ENCODE results near the gene C19orf38.

C19orf38 gene, protein sequence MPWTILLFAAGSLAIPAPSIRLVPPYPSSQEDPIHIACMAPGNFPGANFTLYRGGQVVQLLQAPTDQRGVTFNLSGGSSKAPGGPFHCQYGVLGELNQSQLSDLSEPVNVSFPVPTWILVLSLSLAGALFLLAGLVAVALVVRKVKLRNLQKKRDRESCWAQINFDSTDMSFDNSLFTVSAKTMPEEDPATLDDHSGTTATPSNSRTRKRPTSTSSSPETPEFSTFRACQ

DNA sequence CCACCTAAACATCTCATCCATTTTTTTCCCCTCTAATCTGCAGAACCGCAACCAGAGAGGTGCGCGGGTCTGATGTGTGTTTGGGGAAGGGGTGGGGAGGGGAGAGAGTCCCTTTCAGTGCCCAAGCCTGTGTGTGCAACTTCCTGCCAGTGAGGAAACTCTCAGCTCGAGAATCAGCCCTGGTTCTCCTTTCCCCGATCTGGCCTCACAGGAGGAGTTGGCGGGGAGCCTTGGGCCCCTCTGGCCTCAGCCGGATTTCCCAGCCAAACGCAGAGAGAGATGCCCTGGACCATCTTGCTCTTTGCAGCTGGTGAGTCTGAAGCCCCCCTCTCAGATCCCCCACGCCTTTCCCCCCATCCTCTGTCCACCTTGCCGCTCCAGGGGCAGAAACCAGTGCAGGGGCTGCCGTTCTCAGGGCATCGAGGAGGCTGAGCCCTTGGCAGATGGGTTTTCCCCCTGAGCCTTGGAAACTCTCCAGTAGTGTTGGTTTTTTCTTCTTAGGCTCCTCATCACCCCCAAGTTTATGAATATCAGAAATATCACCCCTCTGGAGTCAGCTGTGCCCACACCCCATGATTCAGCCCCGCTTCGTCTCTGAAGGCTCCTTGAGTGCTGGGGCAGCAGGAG is at the start of gene C19orf38:
Gene C19orf38 (plus strand): TSS at position 186 of the 627 bp plus-strand sequence. CDS start 94 bp downstream, at position 280.
- DNase-seq (ENCODE audit: low spot score): no peak

DNA sequence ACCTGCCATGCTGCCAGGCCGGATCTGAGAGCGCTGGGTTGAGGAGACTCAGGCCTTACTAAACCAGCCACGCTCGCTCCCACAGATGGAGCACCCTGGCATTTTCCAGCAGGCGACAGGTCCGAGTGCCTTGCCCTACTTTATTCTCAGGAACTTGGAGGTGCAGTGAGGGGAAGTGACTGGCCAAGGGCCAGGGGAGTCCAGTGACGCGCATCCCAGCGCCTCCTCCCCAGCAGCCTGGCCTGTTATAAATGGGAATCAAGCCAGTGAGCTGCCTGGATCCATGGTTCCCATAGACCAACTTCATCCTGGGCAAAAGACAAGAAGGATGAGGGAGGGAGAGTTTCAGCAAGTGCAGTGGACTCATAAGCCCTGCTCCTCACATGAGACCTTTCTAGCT is 47.7 kb upstream of the C19orf38 start:
- no peak for DNase-seq (ENCODE audit: low spot score)

DNA sequence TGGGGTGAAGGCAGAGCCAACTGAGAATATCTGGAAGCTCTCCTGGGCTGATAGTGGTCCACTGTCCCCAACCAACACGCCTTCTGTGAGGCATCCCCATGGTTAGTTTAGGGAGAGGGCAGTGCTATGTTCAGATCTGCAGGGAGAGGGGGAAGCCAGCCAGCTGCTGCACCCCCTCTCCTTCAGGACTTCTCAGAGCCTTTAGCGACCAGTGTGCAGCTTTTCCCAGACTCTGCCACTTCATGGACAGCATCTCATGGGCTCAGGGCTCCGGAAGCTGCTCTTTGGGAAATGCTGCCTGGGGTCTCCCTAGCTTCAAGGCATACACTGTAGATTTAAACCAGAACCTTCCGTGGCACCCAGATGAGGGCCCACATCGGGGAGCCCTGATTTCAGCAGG is 45.7 kb upstream of the C19orf38 start:
- DNase-seq (ENCODE audit: low spot score): no peak

DNA sequence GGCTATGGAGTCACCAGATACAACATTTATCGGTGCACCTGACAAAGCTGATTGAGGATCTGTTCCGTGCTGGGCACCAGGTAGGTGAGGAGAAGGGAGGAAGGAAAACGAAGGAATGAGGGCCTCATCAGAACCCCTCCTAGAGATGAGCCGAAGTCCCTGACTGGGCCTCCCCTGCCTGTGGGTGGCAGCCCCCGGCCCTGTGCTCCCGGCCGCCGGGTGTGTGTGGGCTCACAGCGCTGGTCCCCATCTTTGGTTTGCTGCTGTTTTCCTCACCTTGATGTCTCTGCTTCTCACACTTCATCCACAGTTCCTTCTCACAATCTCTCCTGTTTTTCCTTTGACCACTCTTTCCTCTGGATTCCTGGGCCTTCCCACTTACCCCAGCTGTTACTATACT is 45.0 kb upstream of the C19orf38 start:
- no peak for DNase-seq (ENCODE audit: low spot score)

DNA sequence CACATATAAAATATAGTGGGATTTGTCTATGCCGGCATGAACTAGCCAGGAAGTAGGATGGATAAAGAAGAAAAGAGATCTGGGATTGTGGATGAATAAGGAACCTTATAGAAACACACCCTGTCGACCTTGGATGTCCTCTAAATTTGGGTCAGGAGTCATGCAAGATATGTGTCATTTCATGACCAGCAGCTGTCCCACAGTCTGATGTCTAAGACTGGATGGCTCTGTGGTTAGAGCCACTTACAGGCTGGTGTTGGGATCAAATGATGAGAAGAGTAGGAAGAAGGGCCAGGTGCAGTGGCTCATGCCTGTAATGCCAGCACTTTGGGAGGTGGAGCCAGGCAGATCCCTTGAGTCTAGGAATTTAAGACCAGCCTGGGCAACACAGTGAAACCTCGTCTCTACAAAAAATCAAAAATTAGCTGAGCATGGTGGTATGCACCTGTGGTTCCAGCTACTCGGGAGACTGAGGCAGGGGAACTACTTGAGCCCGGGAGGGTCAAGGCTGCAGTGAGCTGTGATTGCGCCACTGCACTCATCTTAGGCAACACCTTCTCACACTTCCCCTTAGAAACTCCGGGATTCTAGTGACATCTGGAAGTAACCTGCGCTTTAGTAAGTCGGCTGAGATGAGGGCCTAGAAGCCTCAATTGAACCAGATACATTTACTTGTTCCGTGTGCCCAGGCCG is 43.0 kb upstream of the C19orf38 start:
- DNase-seq (ENCODE audit: low spot score): no peak

DNA sequence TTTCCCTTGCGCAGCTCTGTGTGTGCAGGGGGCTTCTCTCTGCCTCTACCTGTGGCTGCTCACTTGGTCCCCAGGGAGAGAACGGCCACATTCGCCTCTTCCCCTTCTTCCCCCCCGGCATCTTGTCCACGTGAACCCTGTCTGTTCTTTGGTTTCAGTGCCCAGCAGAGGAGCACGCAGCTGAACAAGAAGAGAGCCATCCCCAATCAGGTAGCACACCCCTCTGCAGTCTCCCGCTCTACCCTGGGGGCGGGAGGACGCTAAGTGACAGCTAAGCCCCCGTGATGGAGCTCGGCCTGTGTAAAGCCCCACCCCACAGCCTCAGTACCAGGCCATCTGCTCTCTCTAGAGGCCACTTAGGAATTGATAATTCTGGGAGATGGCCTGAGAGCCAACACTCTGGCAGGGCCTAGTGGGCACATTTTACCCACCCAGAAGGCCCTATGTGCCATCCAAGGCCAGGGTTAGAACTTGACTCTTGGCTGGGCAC is 42.4 kb upstream of the C19orf38 start:
- no peak for DNase-seq (ENCODE audit: low spot score)

DNA sequence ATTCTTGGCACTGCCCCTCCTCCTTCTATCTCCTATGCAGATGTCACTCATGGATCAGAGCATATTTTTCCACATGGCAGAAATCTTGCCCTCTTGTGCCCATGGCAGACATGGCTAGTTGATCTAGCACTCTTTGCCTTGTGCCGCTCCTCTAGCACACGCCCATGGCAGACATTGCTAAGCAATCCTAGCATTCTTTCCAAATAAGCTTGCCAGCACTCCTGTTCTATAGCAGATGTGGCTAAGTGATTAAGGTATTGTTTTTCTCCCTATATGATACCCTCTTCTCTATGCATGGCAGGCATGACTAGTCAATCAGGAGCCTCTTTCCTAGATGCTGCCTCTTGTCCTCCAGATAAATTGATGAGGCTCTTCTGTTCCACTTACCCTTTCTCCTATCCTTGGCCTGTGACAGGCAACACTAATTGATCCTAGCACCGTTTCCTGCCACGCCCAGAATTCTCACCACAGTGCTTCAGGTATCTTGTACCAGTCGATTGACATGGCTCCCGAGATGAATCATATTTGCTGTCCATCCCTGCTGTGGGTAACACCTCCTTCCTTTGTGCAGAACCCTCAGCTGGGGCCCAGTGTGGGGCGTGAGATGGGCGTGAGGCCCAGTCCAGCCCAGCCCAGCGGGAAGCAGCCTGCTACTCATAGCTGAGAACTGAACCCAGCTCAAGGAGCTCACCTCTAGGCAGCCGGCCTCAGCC is 39.1 kb upstream of the C19orf38 start:
- DNase-seq (ENCODE audit: low spot score): no peak

DNA sequence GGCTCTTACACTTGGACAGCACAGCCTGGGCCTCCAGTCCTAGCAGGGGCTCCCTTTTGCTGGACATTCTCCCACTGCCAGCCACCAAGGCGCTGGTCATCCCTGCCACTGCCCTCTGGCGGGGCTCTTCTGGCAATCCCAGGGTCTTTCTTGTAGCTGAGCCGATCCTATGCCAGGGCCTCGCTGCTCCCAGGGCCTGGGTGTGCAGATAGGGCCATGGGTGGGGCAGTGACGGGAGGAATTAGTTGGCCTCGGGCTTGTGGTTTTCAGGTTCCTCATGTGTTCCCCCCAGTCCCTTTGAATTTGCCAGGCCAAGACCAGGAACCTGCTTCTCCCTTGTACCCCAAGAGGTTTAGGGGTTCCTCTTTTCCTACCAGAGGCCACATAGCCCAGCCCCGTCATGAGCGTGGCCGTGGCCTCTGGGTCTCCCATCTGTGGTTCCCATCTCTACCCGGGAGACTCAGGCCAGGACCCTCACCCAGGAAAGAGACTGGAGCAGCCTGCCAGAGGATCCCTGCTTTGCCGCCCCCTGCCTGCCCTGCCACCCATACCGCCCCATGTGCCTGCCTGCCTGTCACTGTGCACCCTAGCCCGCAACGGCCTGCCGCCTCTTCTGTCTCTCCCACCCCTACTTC is 38.4 kb upstream of the C19orf38 start:
- no peak for DNase-seq (ENCODE audit: low spot score)

DNA sequence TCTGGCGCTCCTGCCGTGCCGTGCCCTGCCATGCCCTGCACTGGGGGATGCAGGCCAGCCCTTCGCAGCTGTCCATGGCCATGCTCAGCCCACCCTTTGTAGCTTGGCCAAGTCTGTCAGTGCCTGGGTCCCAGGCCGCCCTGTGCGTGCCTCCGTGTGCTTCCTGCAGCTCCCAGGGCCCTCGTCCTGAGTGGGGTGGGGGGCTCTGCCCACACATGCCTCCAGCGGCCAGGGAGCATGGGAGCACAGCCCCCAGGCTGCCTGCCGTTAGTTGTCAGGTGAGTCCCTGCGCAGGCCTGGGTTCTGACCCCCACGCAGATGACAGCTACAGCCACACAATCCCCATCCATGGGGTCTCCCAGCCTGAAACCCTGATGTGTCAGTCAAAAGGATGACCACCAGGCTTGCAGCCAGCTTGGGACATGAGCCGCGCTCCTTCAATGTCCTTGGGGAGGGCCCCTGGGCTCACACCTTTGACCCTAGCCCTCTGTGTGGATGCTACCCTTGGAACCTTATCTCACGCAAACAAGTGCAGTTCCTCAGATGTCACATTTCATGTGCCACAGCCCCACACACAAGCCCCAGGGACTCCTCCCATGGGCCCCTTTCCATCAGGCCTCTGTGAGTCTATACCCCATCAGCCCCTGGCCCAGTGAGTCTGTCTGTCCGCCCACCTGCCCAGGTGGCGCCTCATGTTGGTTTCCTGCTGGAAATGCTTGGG is 36.7 kb upstream of the C19orf38 start:
- DNase-seq (ENCODE audit: low spot score): no peak

DNA sequence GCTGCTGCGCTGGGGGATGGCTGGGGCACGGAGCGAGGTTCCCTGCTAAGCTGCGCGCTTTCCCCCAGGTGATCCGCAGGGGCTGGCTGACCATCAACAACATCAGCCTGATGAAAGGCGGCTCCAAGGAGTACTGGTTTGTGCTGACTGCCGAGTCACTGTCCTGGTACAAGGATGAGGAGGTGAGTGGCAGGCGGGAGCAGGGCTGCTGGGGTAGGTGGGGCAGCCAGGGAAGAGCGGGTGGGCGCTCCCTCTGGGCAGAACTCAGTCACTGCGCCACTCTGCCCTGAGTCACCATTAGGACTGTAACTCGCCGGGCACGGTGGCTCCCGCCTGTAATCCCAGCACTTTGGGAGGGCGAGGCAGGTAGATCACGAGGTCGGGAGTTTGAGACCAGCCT is 36.0 kb upstream of the C19orf38 start:
- DNase-seq (ENCODE audit: low spot score): no peak

DNA sequence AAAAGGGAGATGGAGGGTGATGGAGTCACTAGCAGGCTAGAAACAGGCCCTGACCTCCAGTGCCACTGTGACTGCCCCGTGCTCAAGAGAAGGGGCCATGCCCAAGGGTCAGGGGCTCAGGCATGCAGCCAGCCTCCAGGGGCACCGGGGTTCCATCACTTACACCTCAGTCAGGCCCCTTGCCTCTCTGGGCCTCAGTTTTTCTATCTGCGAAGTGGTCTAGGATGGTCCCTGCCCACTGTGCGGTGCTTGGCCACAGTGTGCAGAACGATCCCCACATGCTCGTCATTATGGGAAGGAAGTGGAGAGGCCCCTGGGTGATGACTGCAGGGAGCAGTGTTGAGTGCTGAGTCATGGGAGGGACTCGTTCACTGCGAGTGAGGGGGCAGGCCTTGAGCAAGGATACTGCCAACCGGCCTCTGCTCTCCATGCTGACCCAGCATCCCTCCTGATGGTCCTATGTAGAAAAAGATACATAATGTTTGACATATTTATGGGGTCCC is 35.3 kb upstream of the C19orf38 start:
- DNase-seq (ENCODE audit: low spot score): peak; percentile 96

DNA sequence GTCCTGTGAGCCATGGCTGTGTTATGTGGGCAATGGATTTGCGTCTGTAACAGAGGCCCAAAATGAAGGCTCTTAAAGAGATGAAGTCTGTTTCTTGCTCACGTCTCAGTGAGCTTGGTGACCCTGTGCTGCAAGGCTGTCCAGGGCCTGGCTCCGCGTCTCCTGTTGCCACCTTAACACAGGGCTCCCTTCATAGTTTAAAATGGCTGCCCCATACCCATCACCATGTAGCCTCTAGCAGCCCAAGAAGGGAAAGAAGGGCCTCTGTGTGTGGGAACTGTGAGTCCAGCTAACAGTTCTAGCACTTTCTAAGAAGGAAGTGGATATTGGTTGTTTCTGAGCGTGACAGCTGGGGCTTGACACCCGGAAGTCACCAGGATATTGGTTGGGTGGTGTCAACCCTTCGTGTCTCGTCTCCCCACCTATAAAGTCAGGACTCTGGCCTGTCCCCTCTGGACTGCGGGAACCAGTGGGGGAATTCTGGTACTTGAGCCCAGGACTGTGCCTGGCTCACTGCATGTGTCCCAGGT is 33.1 kb upstream of the C19orf38 start:
- no peak for DNase-seq (ENCODE audit: low spot score)

DNA sequence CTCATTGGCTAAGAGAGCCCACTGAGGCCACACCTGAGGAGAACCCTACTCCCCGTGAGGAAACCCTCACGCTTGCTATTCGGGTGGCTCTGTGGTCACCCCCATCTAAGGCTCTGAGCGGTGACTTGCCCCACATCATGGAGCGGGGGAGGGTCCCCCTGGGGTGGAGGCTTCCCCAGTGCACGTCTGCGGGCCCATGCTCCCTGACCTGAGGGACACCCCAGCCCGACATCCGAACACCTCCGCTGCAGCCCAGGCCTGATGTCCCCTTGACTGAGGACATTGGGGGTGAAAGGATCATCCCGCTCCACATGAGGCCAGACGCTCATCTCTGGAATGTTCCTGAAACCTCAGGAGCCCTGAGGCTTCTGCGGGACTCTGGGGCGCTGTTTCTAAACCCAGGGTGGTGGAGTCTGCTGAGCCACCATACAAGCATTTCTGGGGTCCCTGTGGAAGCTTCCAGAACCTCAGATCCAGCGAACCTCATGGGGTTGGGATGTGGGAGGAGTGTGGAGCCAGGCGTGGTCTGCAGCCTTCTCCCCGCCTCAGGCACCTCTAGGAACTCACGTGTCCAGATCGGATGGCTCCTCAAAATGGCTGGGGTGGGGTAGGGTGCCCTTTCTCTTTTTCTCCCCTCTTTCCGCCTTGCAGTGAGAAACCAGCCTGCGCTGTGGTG is 32.1 kb upstream of the C19orf38 start:
- no peak for DNase-seq (ENCODE audit: low spot score)

DNA sequence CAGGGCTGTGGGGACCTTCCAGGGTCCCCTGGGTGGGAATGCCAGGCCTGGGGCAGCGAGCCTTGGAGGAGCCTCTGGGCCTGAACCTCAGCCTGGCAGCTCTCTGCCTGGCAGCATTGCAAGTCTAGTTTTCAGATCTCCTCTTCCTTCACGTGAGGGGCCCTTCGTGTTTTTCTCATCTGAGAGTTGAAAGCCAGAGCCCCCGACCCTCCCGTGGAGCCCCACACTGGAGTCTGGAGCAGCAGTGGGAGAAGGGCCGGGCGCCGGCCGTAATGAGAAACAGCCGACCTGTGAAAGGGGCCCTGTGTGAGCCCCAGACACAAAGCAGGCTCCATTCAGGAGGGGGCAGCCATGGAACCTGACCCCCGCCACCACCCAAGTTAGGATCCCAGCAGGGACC is 31.5 kb upstream of the C19orf38 start:
- DNase-seq (ENCODE audit: low spot score): no peak

DNA sequence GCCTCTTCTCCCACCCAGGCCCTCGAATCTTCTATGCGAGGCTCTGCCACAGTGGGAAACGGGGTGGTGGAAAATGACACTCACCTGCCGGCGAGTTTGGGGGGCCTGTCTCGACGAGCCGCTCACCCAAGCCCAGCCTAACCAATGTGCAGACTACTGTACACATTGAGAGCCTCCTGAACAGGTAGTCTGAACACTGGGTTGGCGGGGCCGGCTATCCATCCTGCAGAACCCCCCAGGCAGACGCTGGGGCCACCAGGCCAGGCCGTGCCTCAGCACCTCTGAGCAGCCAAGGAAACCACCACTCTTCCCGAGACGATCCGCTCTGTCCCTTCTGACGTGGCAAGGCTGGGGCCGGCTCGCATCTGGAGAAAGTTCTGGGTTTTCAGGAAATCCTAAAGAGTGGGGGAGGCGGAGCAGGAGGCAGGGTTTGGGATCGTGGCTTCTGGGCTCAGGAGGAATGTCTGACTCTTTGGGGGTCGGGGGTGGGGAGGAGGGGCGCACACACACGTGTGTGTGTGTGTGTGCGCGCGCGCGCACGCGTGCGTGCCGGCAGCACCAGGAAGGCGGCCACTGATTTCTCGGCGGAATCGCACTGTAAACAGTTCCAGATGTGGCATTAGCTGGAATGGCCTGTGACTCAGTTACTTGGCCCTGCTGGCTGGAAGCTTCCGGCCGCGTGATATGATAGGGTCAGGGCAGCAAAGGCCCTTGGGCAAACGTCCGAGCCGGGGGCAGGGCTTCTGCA is 30.8 kb upstream of the C19orf38 start:
- DNase-seq (ENCODE audit: low spot score): peak; percentile 98

DNA sequence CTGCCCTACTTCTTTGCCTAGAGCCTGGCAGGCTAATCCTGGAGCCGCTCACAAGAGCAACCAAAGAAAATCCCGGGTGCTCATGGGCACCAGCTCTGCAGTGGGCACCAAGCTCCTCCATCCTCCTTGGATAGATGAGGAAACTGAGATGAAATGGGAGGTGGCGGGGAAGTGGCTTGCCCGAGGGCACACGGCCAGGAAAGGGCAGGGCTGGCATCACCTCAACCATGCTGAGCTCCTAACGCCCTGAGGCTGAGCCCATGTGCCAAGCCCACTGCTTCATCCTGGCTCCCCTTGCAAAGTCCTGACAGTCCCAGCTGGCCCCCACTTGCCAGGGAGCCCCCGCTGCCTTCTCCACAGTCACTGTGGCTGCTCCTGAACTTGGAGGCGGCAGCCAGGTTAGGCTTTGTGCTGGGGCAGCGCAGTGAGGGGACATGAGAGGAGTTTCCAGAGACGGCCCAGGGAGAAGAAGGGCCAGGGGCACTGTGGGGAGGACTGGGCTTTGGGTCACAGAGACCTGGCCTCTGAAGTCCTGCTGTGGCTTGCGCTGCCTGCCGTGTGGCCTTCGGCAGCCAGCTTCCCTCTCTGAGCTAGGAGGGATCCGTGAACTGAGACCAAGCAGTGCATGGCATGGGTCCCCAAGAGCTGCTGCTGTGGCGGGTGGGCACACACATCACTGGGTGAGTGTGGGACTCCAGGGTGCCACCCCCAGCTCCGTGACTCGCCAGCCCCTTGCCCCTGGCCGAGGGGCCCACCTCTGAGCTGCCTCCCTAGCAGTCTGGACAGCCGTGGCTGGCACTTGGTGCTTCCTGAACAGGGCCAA is 29.7 kb upstream of the C19orf38 start:
- DNase-seq (ENCODE audit: low spot score): no peak

DNA sequence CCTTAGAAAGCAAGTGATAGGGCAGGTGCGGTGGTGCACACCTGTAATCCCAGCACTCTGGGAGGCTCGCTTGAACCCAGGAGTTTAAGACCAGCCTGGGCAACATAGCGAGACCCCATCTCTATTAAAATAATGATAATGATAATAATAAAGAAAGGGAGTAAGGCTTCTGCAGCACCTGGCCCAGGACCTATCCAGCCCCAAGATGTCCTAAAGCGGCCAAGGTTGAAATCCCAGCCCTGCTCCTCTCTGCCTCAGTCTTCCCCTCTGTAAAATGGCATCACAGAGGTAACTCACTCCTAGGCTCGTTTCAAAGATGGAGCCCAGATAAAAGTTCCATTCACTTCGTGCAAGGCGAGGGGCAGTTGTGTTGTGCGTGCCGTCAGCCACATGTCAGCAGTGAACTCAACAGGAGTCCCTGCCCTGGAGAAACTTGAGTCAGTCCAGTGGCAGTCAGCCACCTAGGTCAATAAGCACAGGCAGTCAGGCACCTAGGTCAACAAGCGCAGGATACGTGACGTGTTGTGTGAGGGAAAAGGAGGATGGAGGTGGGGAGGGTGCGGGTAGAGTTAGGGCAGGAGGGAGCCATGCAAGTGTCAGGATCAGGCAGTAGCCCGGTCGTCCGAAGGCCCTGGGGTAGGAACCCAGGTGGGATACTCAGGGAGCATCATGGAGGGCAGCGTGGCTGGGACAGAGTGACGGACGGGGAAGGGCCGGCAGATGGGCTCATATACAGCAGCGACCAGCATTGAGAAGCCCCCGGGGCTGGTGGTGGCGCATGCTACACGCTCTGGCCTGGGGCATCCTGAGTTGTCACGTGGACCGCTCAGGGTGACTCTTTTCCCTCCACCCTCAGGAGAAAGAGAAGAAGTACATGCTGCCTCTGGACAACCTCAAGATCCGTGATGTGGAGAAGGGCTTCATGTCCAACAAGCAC is 28.8 kb upstream of the C19orf38 start:
- DNase-seq (ENCODE audit: low spot score): no peak

DNA sequence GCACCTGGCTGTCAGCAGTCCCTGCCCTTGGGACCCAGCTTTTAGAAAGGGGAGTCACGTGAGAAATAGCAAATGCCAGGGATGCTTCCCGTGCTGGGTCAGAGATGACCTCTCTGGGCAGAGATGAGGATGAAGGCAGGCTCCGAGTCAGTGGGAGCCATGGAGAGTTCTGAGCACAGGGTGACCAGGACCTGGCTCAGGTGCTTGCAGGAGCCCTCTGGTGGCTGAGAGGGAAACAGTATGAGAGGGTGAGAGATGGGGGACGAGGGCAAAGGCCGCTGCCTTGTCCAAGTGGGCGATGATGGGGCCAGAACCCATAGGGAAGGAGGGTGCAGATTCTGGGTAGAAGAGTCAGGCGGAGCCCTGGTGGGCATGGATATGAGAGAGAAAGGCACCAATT is 28.0 kb upstream of the C19orf38 start:
- no peak for DNase-seq (ENCODE audit: low spot score)
